Stomach (tissue), 4 donors: ENCODE measurements around the gene ISOC1.

Experiments used
- CTCF ChIP-seq, 7 experiments: fragments of 450-650 bp in 4 of 7; fragments of 200-600 bp in 3 of 7; sonication (generic) in 3 of 7; IDR thresholded peaks; one replicate each; pipeline ENCODE4 v1.5.1; 2016 to 2019; ENCODE audit warnings: antibody characterized with exemption in 7 of 7, control low read depth in 2 of 7, mild to moderate bottlenecking in 1 of 7
- POLR2A ChIP-seq, 4 donors: fragments of 450-650 bp; IDR thresholded peaks; one replicate each; pipeline ENCODE4 v1.6.1; 2016; ENCODE audit warnings: antibody characterized with exemption in 4 of 4, control low read depth in 2 of 4, mild to moderate bottlenecking in 1 of 4, moderate library complexity in 1 of 4

GRCh38 chr5:129125819-129126218 is 31.3 kb downstream of the ISOC1 start:
- no peak for TF ChIP-seq POLR2A (IDR thresholded peaks at IDR 0.05)
- no peak for TF ChIP-seq CTCF (IDR thresholded peaks at IDR 0.05)
